ENCODE measurements around the gene INS.

The INS gene

DNA sequence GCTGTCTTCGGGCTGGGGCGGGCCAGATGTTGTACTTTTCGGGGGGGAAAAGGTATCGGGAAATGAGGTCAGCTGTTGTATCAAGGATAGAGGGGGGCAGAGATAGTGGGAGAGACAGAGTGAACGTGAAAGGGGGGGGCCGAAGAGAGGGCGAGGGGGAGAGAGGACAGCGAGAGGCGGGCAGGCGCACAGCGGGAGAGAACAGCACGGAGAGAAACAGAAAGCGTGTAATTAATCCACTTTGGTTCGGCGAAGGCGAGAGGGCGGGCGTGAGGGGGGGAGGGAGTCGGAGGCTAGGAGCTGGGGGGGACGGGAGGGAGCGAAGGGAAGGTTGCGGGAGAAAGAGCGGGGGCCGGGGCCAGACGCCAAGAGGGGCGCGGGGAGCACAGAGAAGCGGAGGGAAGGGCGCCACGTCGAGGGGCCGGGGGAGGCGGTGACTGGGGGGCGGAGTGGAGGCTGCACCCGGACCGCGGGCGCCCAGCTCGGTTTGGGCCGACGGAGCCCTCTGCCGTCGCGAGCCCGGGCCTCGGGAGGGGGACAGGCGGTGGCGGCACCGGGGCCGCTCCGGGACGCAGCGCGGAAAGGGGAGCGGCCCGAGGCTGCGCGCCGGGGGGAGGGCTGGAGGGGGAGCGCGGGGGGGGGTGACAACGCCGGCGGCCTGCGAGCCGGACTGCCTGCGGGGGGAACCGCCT is 22.4 kb downstream of the INS start:
- H3K9ac ChIP-seq (ENCODE audit: low read depth, low read length) = no peak overlapping the region
- peaks cover 98% of the 10 kb centered on the region for H3K27me3 ChIP-seq (ENCODE audit: insufficient read depth, low read length)
- H3K36me3 ChIP-seq (ENCODE audit: insufficient read depth, low read length) = no peaks in the 10 kb centered on the region
- no peak overlapping the region for H3K4me3 ChIP-seq (ENCODE audit: low read length)
- no peak overlapping the region for H3K27ac ChIP-seq (ENCODE audit: low read depth, low read length)
- 0 out of 2 replicates have a peak, but pooled peaks cover 6% of the 10 kb centered on the region for H3K4me1 ChIP-seq (ENCODE audit: insufficient read depth, low read length)
- WGBS = 1% methylated on average over 68 of the region's 68 CpGs
- H3K9me3 ChIP-seq (ENCODE audit: insufficient read depth, low read depth, low read length) = no peaks in the 10 kb centered on the region

DNA sequence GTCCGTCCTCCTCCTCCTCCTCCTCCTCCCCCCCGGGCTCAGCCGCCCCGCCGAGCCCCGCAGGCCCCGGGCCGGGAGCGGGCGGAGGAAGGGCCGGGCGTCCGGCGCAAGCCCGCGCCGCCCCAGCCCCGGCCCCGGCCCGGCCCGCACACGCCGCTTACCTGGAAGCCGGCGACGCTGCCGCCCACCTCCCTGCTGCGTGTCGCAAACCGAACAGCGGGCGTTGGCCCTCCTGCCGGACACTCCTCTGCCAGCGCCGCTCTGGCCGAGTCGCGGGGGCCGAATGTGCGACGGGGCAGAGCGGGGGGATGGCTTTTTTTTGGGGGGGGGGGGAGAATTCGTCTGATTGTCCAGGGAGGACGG is 23.0 kb downstream of the INS start:
- H3K9ac ChIP-seq (ENCODE audit: low read depth, low read length) = no peak overlapping the region
- under 1% methylated on average over 44 of the region's 44 CpGs for WGBS
- H3K9me3 ChIP-seq (ENCODE audit: insufficient read depth, low read depth, low read length) = no peaks in the 10 kb centered on the region
- H3K27me3 ChIP-seq (ENCODE audit: insufficient read depth, low read length) = peaks cover 98% of the 10 kb centered on the region
- H3K4me1 ChIP-seq (ENCODE audit: insufficient read depth, low read length) = 0 out of 2 replicates have a peak, but pooled peaks cover 6% of the 10 kb centered on the region
- 0 out of 2 replicates have a peak overlapping the region, but pooled peaks have one; percentile 47 for H3K4me3 ChIP-seq (ENCODE audit: low read length)
- no peak overlapping the region for H3K27ac ChIP-seq (ENCODE audit: low read depth, low read length)
- no peaks in the 10 kb centered on the region for H3K36me3 ChIP-seq (ENCODE audit: insufficient read depth, low read length)

DNA sequence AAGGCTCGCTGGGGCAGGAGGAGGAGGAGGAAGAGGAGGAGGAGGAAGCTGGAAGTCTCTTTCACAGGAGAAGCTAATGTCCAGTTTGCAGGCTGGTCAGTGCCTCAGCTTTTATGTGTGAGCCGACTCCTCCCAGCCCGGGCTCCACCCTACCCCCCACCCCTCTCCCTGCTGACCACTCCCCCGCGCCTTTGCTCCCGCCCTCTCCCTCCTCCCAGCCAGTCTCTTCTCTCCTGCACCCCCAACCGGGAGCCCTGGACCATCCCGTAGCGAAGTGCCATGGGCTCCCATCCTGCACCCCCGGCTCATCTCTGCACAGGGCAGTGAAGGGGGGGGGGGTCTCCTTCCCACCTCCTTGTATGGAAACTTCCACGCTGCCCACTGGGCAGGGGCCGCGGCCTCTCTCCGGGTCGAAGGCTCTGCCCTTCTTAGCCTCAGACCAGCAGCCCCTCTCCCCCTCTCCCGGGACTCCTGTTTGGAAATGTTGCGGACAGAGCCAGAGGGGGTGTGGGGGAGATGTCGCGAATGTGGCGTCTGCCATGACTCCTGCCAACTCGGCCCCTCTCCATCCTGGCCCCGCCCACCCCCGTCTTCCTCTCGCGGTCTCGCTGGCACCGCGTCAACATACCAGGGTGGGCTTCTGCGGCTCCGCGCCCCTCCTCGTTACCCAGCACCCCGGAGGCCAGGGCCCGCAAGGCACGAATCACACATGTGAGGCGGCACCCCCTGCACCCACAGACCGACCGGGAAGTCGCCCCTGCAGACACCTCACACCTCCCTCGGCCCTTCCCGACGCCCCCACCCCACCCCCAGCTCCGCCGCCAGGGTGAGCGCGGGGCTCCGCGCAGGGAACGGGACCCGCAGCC is 23.6 kb downstream of the INS start:
- Histone ChIP-seq H3K27me3 (ENCODE audit: insufficient read depth, low read length) (peaks cover 97% of the 10 kb centered on the region), H3K4me3 (ENCODE audit: low read length) (peak overlapping the region; percentile 47), H3K36me3 (ENCODE audit: insufficient read depth, low read length) (no peaks in the 10 kb centered on the region), H3K9me3 (ENCODE audit: insufficient read depth, low read depth, low read length) (no peaks in the 10 kb centered on the region), H3K9ac (ENCODE audit: low read depth, low read length) (no peak overlapping the region), H3K27ac (ENCODE audit: low read depth, low read length) (no peak overlapping the region), H3K4me1 (ENCODE audit: insufficient read depth, low read length) (0 out of 2 replicates have a peak, but pooled peaks cover 6% of the 10 kb centered on the region)
- WGBS = under 1% methylated on average over 40 of the region's 50 CpGs

DNA sequence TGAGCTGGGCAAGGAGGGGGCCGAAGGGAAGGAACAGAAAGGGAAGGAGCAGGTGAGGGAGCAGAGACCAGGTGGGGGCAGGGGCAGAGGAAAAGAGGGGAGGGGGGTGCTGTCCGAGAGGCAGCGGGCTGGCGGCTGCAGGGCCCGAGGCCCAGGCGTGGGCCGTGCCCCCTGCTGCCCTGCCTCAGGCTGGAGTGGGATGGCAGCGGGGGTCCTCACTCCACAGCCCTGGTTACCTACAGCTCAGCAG is 24.1 kb downstream of the INS start:
- H3K36me3 ChIP-seq (ENCODE audit: insufficient read depth, low read length) = no peaks in the 10 kb centered on the region
- H3K4me1 ChIP-seq (ENCODE audit: insufficient read depth, low read length) = 0 out of 2 replicates have a peak, but pooled peaks cover 6% of the 10 kb centered on the region
- H3K27me3 ChIP-seq (ENCODE audit: insufficient read depth, low read length) = peaks cover 93% of the 10 kb centered on the region
- no peak overlapping the region for H3K9ac ChIP-seq (ENCODE audit: low read depth, low read length)
- peak overlapping the region; percentile 47 for H3K4me3 ChIP-seq (ENCODE audit: low read length)
- WGBS = 9% methylated on average over 8 of the region's 8 CpGs
- H3K27ac ChIP-seq (ENCODE audit: low read depth, low read length) = no peak overlapping the region
- H3K9me3 ChIP-seq (ENCODE audit: insufficient read depth, low read depth, low read length) = no peaks in the 10 kb centered on the region

DNA sequence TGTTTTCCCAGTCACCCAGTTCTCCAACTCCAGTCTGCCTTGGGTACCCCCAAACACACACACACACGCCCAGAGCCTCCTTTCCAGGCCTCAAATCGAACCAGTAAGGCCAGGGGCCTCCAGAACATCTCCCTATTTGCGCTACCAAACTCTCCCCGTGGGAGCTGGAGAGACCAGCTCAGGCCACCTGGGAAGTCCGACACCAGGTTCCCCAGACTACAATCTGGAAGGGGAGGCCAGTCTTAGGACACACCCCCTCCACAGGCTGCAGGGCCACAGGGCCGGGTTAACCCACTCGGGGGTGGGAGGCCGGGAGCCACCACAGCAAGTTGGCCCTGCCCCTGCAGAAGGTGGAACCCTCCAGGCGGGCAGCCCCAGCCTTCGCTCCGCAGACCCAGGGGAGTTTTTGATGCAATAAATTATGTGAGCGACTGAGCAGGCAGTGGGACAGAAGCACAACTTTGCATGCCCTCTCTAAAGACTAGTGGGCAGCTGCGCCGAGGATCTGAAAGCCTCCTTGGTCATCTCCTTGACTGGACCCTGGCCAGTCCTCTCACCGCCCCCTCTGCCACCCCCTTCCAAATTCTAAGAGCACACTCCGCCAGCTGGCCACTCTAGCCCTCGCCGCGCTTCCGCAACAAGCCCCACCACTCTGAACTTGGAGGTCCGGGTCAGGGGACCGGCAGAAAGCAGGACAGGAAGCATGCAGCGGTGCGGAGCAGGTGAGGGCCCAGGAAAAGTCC is 24.6 kb downstream of the INS start:
- no peak overlapping the region for H3K27ac ChIP-seq (ENCODE audit: low read depth, low read length)
- WGBS = 59% methylated on average over 24 of the region's 24 CpGs
- 0 out of 2 replicates have a peak, but pooled peaks cover 6% of the 10 kb centered on the region for H3K4me1 ChIP-seq (ENCODE audit: insufficient read depth, low read length)
- no peak overlapping the region for H3K9ac ChIP-seq (ENCODE audit: low read depth, low read length)
- no peaks in the 10 kb centered on the region for H3K9me3 ChIP-seq (ENCODE audit: insufficient read depth, low read depth, low read length)
- no peak overlapping the region for H3K4me3 ChIP-seq (ENCODE audit: low read length)
- no peaks in the 10 kb centered on the region for H3K36me3 ChIP-seq (ENCODE audit: insufficient read depth, low read length)
- peaks cover 89% of the 10 kb centered on the region for H3K27me3 ChIP-seq (ENCODE audit: insufficient read depth, low read length)

- H3K27me3 ChIP-seq (ENCODE audit: insufficient read depth, low read length) = peaks cover 82% of the 10 kb centered on the region
- no peaks in the 10 kb centered on the region for H3K36me3 ChIP-seq (ENCODE audit: insufficient read depth, low read length)
- H3K4me3 ChIP-seq (ENCODE audit: low read length) = no peak overlapping the region
- H3K9ac ChIP-seq (ENCODE audit: low read depth, low read length) = no peak overlapping the region
- no peak overlapping the region for H3K27ac ChIP-seq (ENCODE audit: low read depth, low read length)
- H3K4me1 ChIP-seq (ENCODE audit: insufficient read depth, low read length) = 0 out of 2 replicates have a peak, but pooled peaks cover 6% of the 10 kb centered on the region
- H3K9me3 ChIP-seq (ENCODE audit: insufficient read depth, low read depth, low read length) = no peaks in the 10 kb centered on the region
- 85% methylated on average over 14 of the region's 14 CpGs for WGBS
Measured at GRCh38 chr11:2135648-2136201, 25.3 kb downstream of the INS start.

DNA sequence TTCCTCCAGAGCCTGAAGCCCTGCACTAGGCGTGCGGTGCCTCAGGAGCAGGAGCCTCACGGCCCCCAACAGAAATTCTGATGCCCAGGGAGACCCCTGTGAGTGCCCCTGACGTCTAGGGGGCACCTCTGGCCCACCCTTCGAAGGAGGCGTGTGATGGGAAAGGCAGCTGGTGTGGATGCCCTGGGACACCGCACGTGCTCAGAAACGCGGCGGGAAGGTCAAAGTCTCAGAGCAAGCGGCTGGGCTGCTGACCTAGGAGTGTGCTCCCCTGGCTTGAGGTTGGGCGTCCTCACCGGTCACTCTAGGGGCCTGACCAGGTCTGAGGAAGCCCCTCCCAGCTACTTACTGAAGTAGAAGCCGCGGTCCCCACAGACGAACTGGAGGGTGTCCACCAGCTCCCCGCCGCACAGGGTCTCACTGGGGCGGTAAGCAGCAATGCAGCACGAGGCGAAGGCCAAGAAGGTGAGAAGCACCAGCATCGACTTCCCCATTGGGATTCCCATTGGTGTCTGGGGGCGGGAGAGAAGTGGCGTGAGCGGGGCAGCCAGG is 25.9 kb downstream of the INS start:
- 87% methylated on average over 26 of the region's 26 CpGs for WGBS
- H3K9me3 ChIP-seq (ENCODE audit: insufficient read depth, low read depth, low read length) = no peaks in the 10 kb centered on the region
- H3K27ac ChIP-seq (ENCODE audit: low read depth, low read length) = no peak overlapping the region
- H3K4me3 ChIP-seq (ENCODE audit: low read length) = no peak overlapping the region
- peaks cover 76% of the 10 kb centered on the region for H3K27me3 ChIP-seq (ENCODE audit: insufficient read depth, low read length)
- no peak overlapping the region for H3K9ac ChIP-seq (ENCODE audit: low read depth, low read length)
- H3K4me1 ChIP-seq (ENCODE audit: insufficient read depth, low read length) = 0 out of 2 replicates have a peak, but pooled peaks cover 6% of the 10 kb centered on the region
- no peaks in the 10 kb centered on the region for H3K36me3 ChIP-seq (ENCODE audit: insufficient read depth, low read length)

GRCh38 chr11:2134022-2135010 is 26.7 kb downstream of the INS start:
- H3K27ac ChIP-seq (ENCODE audit: low read depth, low read length) = no peak overlapping the region
- no peak overlapping the region for H3K9ac ChIP-seq (ENCODE audit: low read depth, low read length)
- no peaks in the 10 kb centered on the region for H3K36me3 ChIP-seq (ENCODE audit: insufficient read depth, low read length)
- H3K27me3 ChIP-seq (ENCODE audit: insufficient read depth, low read length) = peaks cover 69% of the 10 kb centered on the region
- no peaks in the 10 kb centered on the region for H3K9me3 ChIP-seq (ENCODE audit: insufficient read depth, low read depth, low read length)
- H3K4me3 ChIP-seq (ENCODE audit: low read length) = no peak overlapping the region
- WGBS = 79% methylated on average over 13 of the region's 19 CpGs
- 0 out of 2 replicates have a peak, but pooled peaks cover 6% of the 10 kb centered on the region for H3K4me1 ChIP-seq (ENCODE audit: insufficient read depth, low read length)

- no peak overlapping the region for H3K27ac ChIP-seq (ENCODE audit: low read depth, low read length)
- H3K9ac ChIP-seq (ENCODE audit: low read depth, low read length) = no peak overlapping the region
- H3K4me3 ChIP-seq (ENCODE audit: low read length) = no peak overlapping the region
- H3K27me3 ChIP-seq (ENCODE audit: insufficient read depth, low read length) = peaks cover 61% of the 10 kb centered on the region
- 0 out of 2 replicates have a peak, but pooled peaks cover 6% of the 10 kb centered on the region for H3K4me1 ChIP-seq (ENCODE audit: insufficient read depth, low read length)
- 73% methylated on average over 33 of the region's 33 CpGs for WGBS
- no peaks in the 10 kb centered on the region for H3K9me3 ChIP-seq (ENCODE audit: insufficient read depth, low read depth, low read length)
- no peaks in the 10 kb centered on the region for H3K36me3 ChIP-seq (ENCODE audit: insufficient read depth, low read length)
Measured at GRCh38 chr11:2133241-2134021, 27.6 kb downstream of the INS start.
